ENCODE results near the gene S1PR4. TPM values are rescaled to one million over a fixed set of nuclear protein-coding genes. Genes with fewer than 3 reads are reported as not detected.
"Not testable (repeated sequence)": the region's sequence is repeated elsewhere in the genome, so short reads cannot be mapped to it uniquely, and the experiment has no call there.

The S1PR4 gene
- total RNA-seq, 1 donor from 2014 or later = 179 TPM

GRCh38 chr19:3192228-3192635 is 13.7 kb downstream of the S1PR4 start:
- intact Hi-C loops (cut with micrococcal nuclease) = no loop called here

GRCh38 chr19:3192684-3193083 is 14.1 kb downstream of the S1PR4 start:
- intact Hi-C loops (cut with micrococcal nuclease) = no loop called here

- intact Hi-C loops (cut with micrococcal nuclease) = no loop called here
These were observed 14.9 kb downstream of the S1PR4 start for GRCh38 chr19:3193256-3194105.

- intact Hi-C loops (cut with micrococcal nuclease) = no loop called here
These were observed 15.8 kb downstream of the S1PR4 start for GRCh38 chr19:3194106-3195087.

- intact Hi-C loops (cut with micrococcal nuclease) = no loop called here
These were observed 17.7 kb downstream of the S1PR4 start for GRCh38 chr19:3196064-3196932.

- intact Hi-C loops (cut with micrococcal nuclease) = no loop called here
These were observed 18.3 kb downstream of the S1PR4 start for GRCh38 chr19:3196933-3197205.

- intact Hi-C loops (cut with micrococcal nuclease) = no loop called here
These were observed 20.5 kb downstream of the S1PR4 start for GRCh38 chr19:3198901-3199700.

- intact Hi-C loops (cut with micrococcal nuclease) = no loop called here
These were observed 22.6 kb downstream of the S1PR4 start for GRCh38 chr19:3201072-3201700.

- intact Hi-C loops (cut with micrococcal nuclease) = no loop called here
These were observed 23.3 kb downstream of the S1PR4 start for GRCh38 chr19:3201911-3202310.

GRCh38 chr19:3202346-3202745 is 23.8 kb downstream of the S1PR4 start:
- intact Hi-C loops (cut with micrococcal nuclease) = no loop called here

- intact Hi-C loops (cut with micrococcal nuclease) = not testable (repeated sequence)
These were observed 24.3 kb downstream of the S1PR4 start for GRCh38 chr19:3202895-3203294.

- intact Hi-C loops (cut with micrococcal nuclease) = no loop called here
These were observed 25.5 kb downstream of the S1PR4 start for GRCh38 chr19:3203805-3204645.

GRCh38 chr19:3204646-3205275 is 26.2 kb downstream of the S1PR4 start:
- intact Hi-C loops (cut with micrococcal nuclease) = no loop called here

GRCh38 chr19:3206216-3206953 is 27.8 kb downstream of the S1PR4 start:
- intact Hi-C loops (cut with micrococcal nuclease) = no loop called here

GRCh38 chr19:3207461-3208242 is 29.1 kb downstream of the S1PR4 start:
- intact Hi-C loops (cut with micrococcal nuclease) = no loop called here

- intact Hi-C loops (cut with micrococcal nuclease) = no loop called here
These were observed 30.0 kb downstream of the S1PR4 start for GRCh38 chr19:3208317-3209207.
